C4-2B (cell line): ENCODE data around the gene TTC9.

Source experiments
- H3K27ac ChIP-seq: fragments of 450-650 bp; 2 replicates; pipeline ENCODE4 v1.5.1; 2017
- CTCF ChIP-seq: fragments of 450-650 bp; conservative IDR thresholded peaks from 2 replicates; pipeline ENCODE4 v1.5.1; 2017; ENCODE audit warnings: mild to moderate bottlenecking
- ZFX ChIP-seq: fragments of 450-650 bp; IDR thresholded peaks from 2 replicates; pipeline ENCODE4 v1.6.1; 2017

TTC9 gene

DNA sequence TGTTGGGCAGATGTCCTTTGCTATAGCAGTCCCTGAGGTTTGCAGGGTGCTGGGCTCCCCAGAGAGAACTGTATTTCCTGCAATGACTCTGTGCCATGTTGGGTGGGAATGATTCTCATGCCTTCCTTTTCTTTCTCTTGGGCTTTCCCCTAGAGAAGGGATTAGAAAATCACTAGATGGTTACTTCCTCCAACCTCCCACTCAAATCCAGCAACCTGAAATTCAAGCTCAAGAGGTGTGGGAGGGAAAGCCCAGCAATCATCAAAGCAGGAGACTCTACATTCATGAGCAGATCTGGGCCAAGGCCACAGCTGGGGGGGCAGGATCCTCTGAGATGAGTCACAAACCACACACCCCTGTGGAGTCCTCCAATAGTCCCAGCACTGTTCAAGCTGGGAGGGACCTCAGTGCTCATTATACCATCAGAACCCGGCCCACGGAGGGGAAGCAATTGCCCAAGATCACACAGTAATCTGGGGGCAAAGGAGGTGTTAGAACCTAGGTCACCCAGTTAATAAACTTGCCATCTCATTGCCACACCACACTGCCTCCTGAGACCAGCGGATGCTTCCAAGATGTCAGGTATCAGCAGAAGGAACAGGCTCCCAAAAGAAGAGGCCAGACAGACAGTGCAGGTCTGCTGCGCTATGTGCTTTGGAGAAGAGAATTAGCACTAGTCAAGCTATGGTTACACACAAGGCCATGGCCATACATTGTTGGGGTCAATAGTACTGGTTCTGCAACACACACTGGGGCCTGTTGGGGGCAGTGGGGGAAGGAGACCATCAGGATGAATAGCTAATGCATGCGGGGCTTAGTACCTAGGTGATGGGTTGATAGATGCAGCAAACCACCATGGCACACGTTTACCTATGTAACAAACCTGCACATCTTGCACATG is 65.7 kb downstream of the TTC9 start:
- H3K27ac ChIP-seq: no peak overlapping the region

DNA sequence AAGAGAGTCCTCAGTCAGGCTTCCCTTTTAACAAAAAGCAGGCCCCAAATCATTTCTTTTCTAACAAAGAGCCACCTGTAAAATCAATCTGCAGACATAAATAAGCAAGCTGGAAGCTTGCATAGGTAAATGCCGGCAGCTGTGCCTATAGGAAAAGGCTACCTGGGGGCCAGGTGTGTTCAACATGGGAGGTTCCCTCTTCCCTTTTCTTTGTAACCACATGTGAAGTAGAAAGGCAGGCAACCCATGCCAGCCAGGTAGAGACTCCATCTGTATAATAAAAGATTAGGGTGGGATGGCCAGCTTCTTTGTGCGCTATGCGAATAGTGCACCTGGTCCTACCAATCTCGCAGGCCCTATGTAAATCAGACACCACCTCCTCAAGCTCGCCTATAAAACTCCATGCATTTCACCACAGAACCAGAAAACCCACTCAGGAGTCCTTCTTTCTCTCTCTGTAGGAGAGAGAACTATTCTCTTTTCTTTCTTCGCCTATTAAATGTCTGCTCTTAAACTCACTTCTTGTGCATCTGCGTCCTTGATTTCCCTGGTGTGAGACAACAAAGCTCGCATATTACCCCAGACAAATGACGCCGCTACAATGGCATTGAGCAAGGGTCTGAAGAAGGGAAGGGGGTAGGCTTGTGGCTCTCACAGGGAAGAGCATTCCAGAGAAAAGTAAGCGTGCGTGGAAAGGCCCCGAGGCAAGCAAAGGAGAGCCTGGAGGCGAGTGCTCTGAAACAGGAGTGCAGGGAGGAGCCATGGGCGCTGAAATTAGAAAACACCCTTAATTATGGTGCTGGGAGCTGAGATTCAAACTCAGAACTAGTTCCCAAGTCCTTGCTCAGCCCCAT is 67.2 kb downstream of the TTC9 start:
- no peak overlapping the region for H3K27ac ChIP-seq
- TF ChIP-seq ZFX: no peak
- TF ChIP-seq CTCF: no peak

More for the DNA sequence above, 65.7 kb downstream of the TTC9 start:
- TF ChIP-seq ZFX (no peak), CTCF (no peak)

- TF ChIP-seq ZFX (no peak), CTCF (no peak)
These were observed 68.1 kb downstream of the TTC9 start for GRCh38 chr14:70709726-70710382.

GRCh38 chr14:70711451-70711850 is 69.7 kb downstream of the TTC9 start:
- no peak overlapping the region for H3K27ac ChIP-seq
- TF ChIP-seq ZFX (no peak), CTCF (no peak)

More at GRCh38 chr14:70709726-70710382, 68.1 kb downstream of the TTC9 start:
- no peak overlapping the region for H3K27ac ChIP-seq

- no peak for TF ChIP-seq ZFX
- no peak overlapping the region for H3K27ac ChIP-seq
These were observed 71.4 kb downstream of the TTC9 start for GRCh38 chr14:70713096-70713495.

- TF ChIP-seq ZFX: no peak
- TF ChIP-seq CTCF: no peak
- no peak overlapping the region for H3K27ac ChIP-seq
These were observed 71.8 kb downstream of the TTC9 start for GRCh38 chr14:70713511-70713916.

- H3K27ac ChIP-seq: no peak overlapping the region
- no peak for TF ChIP-seq ZFX
- peak; percentile 84 for TF ChIP-seq CTCF
These were observed 72.4 kb downstream of the TTC9 start for GRCh38 chr14:70714055-70714550.
